Forelimb muscle (tissue), 1 donor: ENCODE data around the gene PTGS1. TPM values are rescaled to one million over a fixed set of nuclear protein-coding genes. Genes with fewer than 3 reads are reported as not detected.

Experiments used
- DNase-seq: peaks from one replicate; pipeline ENCODE4 v3.0.0-alpha.2; 2013; ENCODE audit warnings: low read depth
- polyA plus RNA-seq: library from polyadenylated mRNA; unstranded; fragments of 120-200 nt; gene quantifications from one replicate; pipeline ENCODE4 v1.2.1, GENCODE V29; 2013; ENCODE audit not compliant: insufficient read length

The PTGS1 gene
- polyA plus RNA-seq, 1 donor, result 4.5 TPM

DNA sequence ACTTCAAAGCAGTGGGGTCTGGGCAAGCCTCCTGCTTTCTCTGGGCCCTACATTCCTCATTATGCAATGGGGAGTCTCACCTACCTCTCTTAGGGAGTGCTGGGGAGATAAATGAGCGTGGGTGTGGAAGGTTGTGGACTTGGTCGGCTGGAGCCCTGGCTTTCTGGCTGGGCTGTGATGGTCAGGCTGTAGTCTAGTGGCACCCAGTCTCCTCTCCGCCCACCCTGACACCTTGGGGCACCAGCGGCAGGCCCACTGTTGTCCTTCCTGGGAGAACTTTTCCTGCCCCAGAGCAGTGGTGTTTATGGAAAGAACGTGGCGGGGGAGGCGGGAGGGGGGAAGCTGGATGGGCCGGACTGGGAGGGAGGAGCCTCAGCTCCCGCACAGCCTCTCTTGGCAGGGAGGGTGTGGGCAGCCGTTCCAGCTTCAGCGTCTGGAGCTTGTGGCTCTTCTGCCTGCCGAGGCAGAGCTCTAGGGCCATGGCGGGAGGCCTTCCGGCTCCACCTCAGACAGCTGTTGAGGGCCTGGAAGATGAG is 4.1 kb downstream of the PTGS1 start:
- peak; percentile 43 for DNase-seq

DNA sequence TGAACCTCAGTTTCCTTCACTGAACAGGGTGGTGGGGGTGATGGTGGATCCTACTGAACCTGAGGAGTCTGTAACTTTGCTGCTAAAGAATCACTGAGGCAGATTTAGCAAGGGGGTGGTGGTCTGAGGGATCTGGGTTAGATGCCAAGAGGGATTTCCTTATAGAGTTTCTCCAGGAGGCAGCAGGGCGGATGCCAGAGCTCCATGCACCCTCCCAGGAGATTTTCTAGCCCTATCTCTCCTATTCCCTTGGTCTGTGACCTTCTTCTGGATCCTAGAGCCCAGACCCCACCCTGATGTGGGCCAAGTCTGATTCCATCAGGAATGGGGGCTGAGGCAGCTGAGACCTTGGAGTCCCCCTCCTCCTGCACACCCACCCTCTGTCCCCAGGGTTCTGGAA is 6.0 kb downstream of the PTGS1 start:
- DNase-seq, result no peak

DNA sequence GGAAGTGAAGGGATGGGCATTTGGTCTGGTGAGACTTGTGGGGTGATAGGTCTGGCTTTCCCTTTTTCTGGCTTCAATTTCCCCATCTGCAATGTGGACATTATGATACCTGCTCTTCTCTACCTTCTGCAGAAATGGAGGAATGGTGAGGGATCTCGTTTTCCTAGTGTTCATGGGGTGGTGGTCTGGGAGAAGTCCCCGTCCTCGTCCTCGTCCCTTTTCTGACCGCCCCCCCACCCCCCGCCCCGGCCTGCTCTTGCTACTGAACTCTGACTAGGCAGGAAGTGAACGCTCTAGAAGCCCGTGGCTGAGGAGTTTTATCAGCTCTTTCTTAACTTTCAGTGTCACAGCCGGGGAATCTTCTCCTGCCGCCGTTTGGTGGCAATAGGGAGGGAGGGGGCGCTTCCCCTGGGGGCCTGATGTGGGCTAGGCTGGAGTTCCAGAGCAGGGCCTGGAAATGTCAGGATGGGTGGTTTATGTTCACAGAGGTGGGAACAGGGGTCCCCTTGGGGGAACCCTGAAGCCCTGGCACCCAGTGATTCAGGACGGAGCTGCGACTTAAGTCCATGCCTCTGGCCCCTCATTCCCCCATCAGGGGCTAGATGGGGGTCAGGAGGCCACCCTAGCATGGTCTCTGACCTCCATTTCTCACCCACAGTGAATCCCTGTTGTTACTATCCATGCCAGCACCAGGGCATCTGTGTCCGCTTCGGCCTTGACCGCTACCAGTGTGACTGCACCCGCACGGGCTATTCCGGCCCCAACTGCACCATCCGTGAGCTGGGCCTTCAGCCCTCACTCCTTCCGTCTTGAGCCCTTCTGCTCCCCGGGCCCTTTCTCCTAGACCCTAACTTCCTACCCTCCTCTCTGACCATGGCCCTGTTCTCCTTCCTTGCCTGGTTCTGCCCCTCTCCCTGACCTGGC is 6.7 kb downstream of the PTGS1 start:
- DNase-seq, result no peak

DNA sequence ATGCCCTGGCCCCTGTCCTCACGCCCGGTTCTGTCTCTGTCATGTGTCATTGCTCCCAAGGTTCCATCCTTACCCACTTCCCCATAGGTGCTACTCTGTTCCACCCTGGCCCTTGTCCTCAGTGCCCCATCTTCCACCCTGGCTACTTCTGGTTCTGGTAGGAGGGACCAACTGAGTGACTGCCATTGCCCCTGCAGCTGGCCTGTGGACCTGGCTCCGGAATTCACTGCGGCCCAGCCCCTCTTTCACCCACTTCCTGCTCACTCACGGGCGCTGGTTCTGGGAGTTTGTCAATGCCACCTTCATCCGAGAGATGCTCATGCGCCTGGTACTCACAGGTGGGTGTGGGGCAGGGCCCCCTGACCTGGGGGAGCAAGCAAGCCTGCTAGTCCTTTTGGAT is 7.4 kb downstream of the PTGS1 start:
- DNase-seq, result no peak

DNA sequence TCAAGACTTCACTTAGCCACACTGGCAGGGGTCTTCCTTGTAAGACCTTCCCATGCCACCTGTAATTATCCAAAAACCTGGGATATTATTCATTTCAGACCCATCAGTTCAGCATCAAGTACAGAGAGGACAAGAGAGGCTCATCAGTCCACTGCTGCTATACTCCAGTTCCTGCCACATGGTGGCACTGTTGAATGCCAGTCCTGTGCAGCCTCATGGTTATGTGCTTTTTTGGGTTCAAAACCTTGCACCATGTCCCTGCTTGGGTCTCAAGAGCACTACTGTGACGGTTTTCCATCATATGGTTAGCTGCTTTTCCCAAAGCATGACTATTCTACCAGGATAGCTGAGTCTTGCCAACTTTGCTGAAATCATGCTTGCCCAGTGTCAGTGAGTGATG is 8.5 kb downstream of the PTGS1 start:
- no peak for DNase-seq

DNA sequence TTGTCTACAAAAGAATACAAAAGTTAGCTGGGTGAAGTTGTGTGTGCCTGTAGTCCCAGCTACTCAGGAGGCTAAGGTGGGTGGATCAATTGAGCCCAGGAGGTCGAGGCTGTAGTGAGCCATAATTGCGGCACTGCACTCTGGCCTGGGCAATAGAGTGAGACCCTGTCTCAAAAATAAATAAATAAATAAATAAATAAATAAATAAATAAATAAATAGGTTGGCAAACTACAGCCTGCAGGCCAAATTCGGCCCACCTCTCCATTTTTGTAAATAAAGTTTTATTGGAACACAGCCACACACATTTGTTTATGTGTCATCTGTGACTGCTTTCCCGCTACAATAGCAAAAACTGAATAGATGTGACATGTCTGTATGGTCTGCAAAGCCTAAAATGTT is 9.5 kb downstream of the PTGS1 start:
- DNase-seq, result no peak

DNA sequence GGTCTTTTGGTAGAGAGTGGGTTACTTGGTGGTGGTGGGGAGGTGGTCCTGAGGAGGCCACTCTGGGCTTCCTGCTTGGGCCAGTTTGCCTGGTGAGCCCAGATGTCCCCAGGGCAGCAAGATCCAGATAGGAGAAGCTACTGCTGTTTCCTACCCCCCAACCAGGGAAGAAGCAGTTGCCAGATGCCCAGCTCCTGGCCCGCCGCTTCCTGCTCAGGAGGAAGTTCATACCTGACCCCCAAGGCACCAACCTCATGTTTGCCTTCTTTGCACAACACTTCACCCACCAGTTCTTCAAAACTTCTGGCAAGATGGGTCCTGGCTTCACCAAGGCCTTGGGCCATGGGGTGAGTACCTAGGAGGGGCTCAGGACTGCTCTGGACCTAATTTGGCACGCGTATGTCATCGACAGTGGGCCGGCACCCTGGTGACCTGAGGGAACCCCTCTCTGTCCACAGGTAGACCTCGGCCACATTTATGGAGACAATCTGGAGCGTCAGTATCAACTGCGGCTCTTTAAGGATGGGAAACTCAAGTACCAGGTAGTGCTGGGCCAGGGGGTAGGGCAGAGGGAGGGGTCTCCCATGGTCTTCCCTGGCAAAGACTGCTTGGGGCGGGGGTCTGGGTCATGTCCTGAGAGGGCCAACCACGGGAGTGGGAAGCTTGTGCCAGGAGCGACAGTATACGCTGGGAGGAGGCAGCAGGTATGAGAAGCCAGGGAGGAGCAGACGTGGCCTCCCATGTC is 10.6 kb downstream of the PTGS1 start:
- DNase-seq, result no peak

DNA sequence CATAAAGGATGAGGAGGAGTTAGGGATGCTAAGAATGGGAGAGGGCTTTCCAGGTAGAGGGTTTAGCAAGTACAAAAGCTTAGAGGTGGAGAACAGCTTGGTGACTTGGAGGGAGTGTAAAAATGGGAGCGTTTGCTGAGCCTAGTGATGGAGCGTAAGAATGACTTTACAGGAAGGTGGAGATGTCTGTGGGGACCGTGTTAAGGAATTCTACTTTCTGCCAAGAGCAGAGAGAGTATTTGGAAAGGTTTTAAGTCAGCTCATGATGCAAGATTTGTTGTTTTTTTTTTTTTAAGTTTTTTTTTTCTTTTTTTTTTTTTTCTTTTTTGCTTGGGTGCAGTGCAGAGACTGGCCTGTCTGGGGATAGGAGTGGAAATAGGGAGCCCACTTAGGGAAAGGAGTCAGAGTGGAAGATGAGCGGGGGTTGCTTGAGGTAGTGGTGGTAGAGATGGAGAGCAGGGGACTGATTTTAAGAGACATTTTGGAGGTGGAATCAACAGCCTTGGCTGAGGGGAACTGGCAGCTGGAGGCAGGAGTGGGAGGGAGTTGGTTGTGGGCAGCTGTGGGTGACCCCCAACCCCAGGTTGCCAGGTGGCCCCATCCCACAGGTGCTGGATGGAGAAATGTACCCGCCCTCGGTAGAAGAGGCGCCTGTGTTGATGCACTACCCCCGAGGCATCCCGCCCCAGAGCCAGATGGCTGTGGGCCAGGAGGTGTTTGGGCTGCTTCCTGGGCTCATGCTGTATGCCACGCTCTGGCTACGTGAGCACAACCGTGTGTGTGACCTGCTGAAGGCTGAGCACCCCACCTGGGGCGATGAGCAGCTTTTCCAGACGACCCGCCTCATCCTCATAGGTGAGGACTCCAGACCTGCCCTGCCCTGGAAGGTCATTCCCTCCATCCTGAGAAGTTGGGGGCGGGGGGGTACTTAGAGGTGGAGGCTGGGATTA is 12.4 kb downstream of the PTGS1 start:
- DNase-seq, result peak; percentile 45

DNA sequence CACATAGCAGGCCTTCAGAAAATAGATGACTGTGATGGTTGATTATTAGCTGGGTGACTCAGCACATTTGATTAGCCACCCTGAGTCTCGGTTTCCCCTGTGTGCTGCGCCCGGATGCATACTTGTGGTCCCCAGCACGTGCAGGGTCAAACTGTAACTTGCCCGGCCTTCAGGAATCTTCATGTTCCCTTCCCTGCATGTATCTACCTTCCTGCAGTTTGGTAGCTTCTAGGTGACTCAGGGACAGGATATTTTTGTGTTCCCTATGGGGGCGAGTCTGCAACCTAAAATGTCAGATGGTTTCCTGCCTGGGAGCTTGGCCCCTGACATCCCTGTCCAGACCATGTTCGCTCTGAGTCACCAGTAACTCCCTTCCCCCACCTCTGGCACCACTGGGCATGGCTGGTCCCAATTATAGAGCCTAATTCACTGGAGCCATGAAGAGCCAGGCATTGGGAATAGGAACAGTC is 13.2 kb downstream of the PTGS1 start:
- DNase-seq, result no peak

DNA sequence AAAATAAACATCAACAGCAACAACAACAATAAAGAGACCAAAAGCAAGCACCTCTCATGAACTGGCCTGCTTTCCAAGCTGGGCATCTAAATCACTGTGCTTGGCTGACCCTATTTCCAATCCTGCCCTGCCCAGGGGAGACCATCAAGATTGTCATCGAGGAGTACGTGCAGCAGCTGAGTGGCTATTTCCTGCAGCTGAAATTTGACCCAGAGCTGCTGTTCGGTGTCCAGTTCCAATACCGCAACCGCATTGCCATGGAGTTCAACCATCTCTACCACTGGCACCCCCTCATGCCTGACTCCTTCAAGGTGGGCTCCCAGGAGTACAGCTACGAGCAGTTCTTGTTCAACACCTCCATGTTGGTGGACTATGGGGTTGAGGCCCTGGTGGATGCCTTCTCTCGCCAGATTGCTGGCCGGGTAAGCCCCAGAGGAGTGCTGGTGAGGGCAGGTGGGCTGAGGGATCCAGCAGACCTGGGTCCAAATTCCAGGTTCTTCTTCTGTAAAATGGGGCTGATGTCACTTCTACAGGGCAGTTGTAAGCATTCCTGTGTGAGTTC is 15.6 kb downstream of the PTGS1 start:
- no peak for DNase-seq

DNA sequence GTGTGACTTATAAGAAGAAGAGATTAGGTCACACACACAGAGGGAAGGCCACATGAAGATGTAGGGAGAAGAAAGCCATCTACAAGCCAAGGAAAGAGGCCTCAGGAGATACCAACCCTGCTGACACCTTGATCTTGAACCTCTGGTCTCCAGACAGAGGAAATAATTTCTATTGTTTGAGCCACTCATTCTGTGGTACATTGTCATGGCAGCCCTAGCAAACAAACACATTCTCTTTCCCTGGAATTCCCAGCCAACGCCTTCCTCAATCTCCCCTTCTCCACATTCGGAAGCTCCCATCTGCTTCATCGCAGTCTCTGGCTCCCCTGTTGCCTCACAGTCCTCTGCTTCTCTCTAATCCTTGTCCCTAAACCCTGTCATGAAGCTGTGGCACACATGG is 16.7 kb downstream of the PTGS1 start:
- DNase-seq, result no peak

DNA sequence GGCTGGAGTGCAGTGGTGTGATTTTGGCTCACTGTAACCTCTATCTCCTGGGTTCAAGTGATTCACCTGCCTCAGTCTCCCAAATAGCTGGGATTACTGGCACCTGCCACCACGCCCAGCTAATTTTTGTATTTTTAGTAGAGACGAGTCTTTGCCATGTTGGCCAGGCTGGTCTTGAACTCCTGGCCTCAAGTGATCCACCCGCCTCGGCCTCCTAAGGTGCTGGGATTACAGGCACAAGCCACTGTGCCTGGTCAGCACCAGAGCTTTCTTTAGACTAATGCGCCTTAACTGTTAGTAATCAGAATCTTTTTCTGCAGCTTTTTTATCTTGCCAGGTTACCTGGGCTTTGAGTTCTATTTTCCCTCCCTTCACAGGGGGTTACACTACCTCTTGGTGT is 18.4 kb downstream of the PTGS1 start:
- DNase-seq, result no peak

DNA sequence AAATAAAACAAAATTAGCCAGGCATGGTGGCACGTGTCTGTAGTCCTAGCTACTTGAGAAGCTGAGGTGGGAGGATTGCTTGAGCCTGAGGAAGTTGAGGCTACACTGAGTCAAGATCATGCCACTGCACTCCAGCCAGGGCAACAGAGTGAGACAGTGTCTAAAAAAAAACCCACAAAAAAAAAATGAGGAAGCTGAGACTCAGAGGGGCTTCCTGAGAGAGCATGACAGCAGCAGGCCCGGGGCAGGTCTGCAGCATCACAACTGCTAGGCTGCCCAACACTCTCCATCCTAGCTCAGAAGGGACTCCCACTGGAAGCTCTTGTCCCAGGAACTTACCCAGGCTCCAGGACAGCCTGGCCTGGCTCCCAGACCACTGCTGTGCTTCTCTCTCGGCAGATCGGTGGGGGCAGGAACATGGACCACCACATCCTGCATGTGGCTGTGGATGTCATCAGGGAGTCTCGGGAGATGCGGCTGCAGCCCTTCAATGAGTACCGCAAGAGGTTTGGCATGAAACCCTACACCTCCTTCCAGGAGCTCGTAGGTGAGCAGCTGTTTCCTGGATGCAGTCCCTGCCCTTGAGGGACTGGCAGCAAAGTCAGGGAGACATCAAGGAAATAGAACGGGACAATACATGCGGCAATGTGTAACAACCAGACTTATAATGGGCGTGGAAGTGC is 19.1 kb downstream of the PTGS1 start:
- no peak for DNase-seq

DNA sequence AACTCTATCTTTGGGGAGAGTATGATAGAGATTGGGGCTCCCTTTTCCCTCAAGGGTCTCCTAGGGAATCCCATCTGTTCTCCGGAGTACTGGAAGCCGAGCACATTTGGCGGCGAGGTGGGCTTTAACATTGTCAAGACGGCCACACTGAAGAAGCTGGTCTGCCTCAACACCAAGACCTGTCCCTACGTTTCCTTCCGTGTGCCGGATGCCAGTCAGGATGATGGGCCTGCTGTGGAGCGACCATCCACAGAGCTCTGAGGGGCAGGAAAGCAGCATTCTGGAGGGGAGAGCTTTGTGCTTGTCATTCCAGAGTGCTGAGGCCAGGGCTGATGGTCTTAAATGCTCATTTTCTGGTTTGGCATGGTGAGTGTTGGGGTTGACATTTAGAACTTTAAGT is 21.5 kb downstream of the PTGS1 start:
- DNase-seq, result no peak

DNA sequence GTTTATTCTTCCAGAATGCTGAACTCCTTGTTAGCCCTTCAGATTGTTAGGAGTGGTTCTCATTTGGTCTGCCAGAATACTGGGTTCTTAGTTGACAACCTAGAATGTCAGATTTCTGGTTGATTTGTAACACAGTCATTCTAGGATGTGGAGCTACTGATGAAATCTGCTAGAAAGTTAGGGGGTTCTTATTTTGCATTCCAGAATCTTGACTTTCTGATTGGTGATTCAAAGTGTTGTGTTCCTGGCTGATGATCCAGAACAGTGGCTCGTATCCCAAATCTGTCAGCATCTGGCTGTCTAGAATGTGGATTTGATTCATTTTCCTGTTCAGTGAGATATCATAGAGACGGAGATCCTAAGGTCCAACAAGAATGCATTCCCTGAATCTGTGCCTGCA is 21.9 kb downstream of the PTGS1 start:
- DNase-seq, result no peak

DNA sequence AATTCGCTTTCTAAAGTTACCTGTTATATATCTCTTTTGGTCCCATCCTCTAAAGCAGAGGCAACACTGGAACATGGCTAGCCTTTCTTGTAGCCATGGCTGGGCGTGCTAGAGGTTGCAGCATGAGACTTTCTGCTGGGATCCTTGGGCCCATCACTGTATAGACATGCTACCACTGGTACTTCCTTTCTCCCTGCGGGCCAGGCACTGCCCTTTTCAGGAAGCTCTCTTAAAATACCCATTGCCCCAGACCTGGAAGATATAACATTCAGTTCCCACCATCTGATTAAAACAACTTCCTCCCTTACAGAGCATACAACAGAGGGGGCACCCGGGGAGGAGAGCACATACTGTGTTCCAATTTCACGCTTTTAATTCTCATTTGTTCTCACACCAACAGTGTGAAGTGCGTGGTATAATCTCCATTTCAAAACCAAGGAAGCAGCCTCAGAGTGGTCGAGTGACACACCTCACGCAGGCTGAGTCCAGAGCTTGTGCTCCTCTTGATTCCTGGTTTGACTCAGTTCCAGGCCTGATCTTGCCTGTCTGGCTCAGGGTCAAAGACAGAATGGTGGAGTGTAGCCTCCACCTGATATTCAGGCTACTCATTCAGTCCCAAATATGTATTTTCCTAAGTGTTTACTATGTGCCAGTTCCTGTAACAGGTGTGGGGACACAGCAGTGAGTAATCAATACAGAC is 22.6 kb downstream of the PTGS1 start:
- DNase-seq, result no peak

DNA sequence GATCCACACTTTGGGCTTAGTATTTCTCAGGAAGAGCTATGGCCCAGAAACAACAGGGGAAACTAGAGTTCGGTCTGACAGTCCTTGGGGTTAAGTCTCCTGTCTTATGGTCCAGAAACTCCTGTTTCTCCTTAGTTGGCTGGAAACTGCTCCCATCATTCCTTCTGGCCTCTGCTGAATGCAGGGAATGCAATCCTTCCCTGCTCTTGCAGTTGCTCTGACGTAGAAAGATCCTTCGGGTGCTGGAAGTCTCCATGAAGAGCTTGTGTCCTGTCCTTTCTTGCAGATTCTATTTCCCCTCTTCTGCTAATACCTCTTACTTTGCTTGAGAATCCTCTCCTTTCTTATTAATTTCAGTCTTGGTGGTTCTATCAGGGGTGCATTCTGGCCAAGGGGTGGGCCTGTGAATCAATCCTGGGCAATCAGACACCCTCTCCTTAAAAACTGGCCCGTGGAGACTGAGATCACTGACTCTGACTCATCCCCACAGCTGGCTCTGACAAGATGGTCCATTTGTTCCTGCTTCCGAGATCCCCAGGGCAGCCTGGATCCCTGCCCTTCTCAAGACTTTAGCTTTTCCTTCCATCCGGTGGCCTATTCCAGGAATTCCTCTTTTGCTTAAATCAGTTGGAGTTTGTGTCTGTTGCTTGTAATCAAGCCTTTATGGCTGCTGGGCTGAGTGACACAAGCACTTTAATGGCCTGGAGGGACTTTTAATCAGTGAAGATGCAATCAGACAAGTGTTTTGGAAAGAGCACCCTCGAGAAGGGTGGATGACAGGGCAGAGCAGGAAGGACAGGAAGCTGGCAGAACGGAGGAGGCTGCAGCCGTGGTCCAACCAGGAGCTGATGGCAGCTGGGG is 23.7 kb downstream of the PTGS1 start:
- DNase-seq, result peak; percentile 43

DNA sequence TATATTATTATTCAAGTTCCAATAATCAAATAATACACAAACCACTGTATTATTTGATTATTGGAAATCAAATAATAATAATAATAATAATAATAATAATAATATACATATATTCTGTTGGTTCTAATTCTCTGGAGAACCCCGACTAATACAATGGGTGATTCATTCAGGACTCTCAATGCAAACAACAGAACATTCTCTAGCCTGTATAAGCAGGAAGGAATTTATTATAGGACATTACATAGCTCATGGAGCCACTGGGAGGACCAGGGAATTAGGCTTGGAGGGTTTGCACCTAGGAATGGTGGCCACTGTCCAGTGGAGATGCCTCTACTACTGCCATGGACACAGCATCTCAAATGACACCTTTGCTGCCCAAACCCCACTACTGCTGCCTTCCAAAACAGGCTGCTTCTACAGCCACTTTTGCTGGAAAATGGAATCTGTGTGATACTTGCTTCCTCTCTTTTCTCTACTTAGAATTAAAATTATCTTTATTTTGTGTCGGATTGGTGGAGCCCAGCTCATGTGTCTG is 25.9 kb downstream of the PTGS1 start:
- DNase-seq, result no peak

DNA sequence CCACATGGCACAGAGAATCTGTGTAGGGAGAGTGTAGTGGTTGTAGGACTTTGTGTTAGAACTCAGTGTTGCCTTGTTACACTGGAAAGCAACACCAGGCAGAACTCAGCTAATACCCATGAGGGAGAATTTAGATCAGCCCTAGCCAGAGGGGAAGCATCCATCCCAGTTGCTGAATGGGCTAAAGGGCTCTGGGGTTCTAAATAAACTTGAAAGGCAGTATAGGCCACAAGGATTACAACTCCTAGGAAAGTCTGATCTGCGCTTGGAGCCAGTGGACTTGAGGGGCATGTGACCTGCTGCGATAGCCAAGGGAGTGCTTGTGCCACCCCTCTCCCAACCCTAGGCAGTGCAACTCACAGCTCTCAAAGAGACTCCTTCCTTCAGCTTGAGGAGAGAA is 26.9 kb downstream of the PTGS1 start:
- DNase-seq, result no peak
